Panc1 (cell line): ENCODE results near the gene THADA. TPM values are rescaled to one million over a fixed set of nuclear protein-coding genes. Genes with fewer than 3 reads are reported as not detected.
A peak's percentile ranks its signal among the peaks of the same experiment; 100 is the strongest.

Experiments
- ATAC-seq: fragments of 200-7000 bp; cut with Tn5 transposase; 2 replicates; pipeline ENCODE4 v1.9.1; 2020; ENCODE audit warnings: mild to moderate bottlenecking, moderate library complexity
- BruUV-seq: library from RNA; stranded (reverse); fragments of 400-500 nt; replicated peaks from 2 replicates; lab custom pipeline; 2021; lab: Mats Ljungman, UMichigan
- CTCF ChIA-PET: fragments of 300-600 bp; sonication (Branson Sonifier 250); formaldehyde crosslinking; loops from one replicate; lab custom pipeline; 2022; ENCODE audit warnings: antibody characterized with exemption; lab: Charles Lee
- POLR2A ChIA-PET: fragments of 300-600 bp; sonication (Branson Sonifier 250); formaldehyde crosslinking; loops from one replicate; lab custom pipeline; 2022; ENCODE audit warnings: antibody characterized with exemption; lab: Charles Lee
- DNase-seq: peaks from one replicate; pipeline ENCODE4 v3.0.0-alpha.2; 2010; ENCODE audit warnings: low read depth, low spot score
- H3K27ac ChIP-seq: 2 replicates; pipeline ENCODE4 v1.5.1; 2011; ENCODE audit warnings: mild to moderate bottlenecking, low read length, inconsistent platforms
- H3K27me3 ChIP-seq: fragments of 200-500 bp; sonication (Bioruptor generic); 2 replicates; pipeline ENCODE4 v1.6.0; 2014; ENCODE audit warnings: low read length, inconsistent platforms; ENCODE audit not compliant: control insufficient read depth, insufficient read depth
- H3K36me3 ChIP-seq: fragments of 200-500 bp; sonication (Bioruptor generic); 2 replicates; pipeline ENCODE4 v1.5.1; 2014; ENCODE audit warnings: inconsistent platforms, mild to moderate bottlenecking, low read length, moderate library complexity; ENCODE audit not compliant: control insufficient read depth, insufficient read depth
- H3K4me1 ChIP-seq: 2 replicates; pipeline ENCODE4 v1.5.1; 2011; ENCODE audit warnings: inconsistent platforms, mild to moderate bottlenecking, low read length, moderate library complexity; ENCODE audit not compliant: control insufficient read depth, insufficient read depth
- H3K4me3 ChIP-seq, 2 experiments: 2 replicates each; pipeline ENCODE4 v1.5.1; 2011 to 2012; ENCODE audit warnings: low read depth in 2 of 2, low read length in 2 of 2, mild to moderate bottlenecking in 2 of 2, inconsistent platforms in 1 of 2, moderate library complexity in 1 of 2
- H3K9me3 ChIP-seq: fragments of 200-500 bp; sonication (Bioruptor generic); 2 replicates; pipeline ENCODE4 v1.5.1; 2014; ENCODE audit warnings: low read depth, mild to moderate bottlenecking, inconsistent platforms, low read length, moderate library complexity; ENCODE audit not compliant: control insufficient read depth, insufficient read depth
- CTCF ChIP-seq: fragments of 450-650 bp; IDR thresholded peaks from 2 replicates; pipeline ENCODE4 v1.5.1; 2017; ENCODE audit warnings: mild to moderate bottlenecking
- POLR2AphosphoS5 ChIP-seq: IDR thresholded peaks from 2 replicates; pipeline ENCODE4 v1.6.1; 2012; ENCODE audit warnings: mild to moderate bottlenecking, low read depth, low read length, moderate library complexity
- REST ChIP-seq, 2 experiments: IDR thresholded peaks; 2 replicates each; pipeline ENCODE4 v1.6.1; 2011 to 2012; ENCODE audit warnings: low read depth in 2 of 2, control low read depth in 1 of 2, low read length in 1 of 2, mild to moderate bottlenecking in 1 of 2, moderate library complexity in 1 of 2; ENCODE audit not compliant: insufficient read depth in 1 of 2
- SIN3A ChIP-seq: IDR thresholded peaks from 2 replicates; pipeline ENCODE4 v1.6.1; 2012; ENCODE audit warnings: low read depth, mild to moderate bottlenecking, low read length, moderate library complexity, borderline replicate concordance; ENCODE audit not compliant: insufficient read depth
- TCF7L2 ChIP-seq: IDR thresholded peaks from 2 replicates; pipeline ENCODE4 v1.6.1; 2011; ENCODE audit warnings: mild to moderate bottlenecking, low read depth, low read length, inconsistent platforms
- in situ Hi-C: cut with HindIII; loops from 2 replicates; pipeline ENCODE4 v1.10.0; 2016; ENCODE audit warnings: low sequenced_read_pairs, low pct_unique_long_range_greater_than_20kb
- intact Hi-C: fragments of 100-400 bp; cut with micrococcal nuclease; formaldehyde crosslinking; loops from one replicate; pipeline ENCODE4 v1.10.0; 2022; ENCODE audit not compliant: unreplicated experiment
- total RNA-seq: library from RNA; stranded (reverse); gene quantifications from one replicate; pipeline ENCODE4 v1.2.1, GENCODE V29; 2021; ENCODE audit not compliant: unreplicated experiment

The THADA gene
- total RNA-seq, 1 experiment from 2014 or later: 37.2 TPM

DNA sequence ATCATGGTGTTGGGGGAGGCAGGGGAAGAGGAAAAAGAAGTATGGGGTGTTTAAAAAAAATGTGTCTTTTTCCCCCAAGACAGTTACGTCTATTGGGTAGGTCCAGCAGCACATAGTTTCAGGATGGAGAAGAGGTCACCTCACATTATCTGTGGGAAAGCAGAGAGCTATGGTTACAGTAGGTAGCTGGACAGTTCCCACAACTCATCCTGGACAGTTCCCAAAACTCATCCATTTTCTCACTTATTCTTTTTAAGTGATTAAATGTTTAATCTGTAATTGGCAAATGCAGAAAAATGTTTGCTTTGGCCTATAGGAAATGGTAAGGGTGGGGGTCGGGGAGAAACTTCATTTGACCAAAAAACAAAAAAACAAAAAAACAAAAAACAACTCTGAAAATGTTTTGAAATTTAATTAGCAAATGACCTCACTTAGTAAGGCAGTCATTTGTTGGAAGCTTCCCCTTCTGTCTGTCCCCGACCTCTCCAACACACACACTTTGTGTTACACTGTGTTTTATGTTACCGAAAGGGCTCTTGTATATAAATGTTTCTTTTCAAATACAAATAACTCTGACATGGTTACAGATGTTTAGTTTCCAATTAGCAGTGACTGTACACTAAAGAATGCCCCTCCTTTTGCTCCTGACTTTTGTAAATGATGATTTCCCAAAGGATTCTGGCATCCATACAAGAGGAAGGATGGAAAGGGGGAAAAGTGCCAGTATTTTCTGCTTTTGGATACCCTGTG is 196.1 kb downstream of the THADA start:
- Histone ChIP-seq H3K4me3 (no peak overlapping the region), H3K4me1 (no peaks in the 10 kb centered on the region), H3K9me3 (no peaks in the 10 kb centered on the region), H3K36me3 (0 out of 2 replicates have a peak, but pooled peaks cover 2% of the 10 kb centered on the region), H3K27ac (no peak overlapping the region), H3K27me3 (no peaks in the 10 kb centered on the region)
- no TSS peak for BruUV-seq
- no peak for ATAC-seq
- TF ChIP-seq REST (IDR thresholded peaks at IDR 0.05; ENCODE audit: insufficient read depth in 1 of 2, low read depth in 2 of 2, low read length in 1 of 2) (peak in 1 of 2 experiments; percentile 45; a peak in 1 of 4 replicates), TCF7L2 (no peak)
- CTCF ChIA-PET: no interaction called here
- no peak for DNase-seq
- intact Hi-C loops (no loop called here), in situ Hi-C loops (no loop called here)
- POLR2A ChIA-PET: no interaction called here

DNA sequence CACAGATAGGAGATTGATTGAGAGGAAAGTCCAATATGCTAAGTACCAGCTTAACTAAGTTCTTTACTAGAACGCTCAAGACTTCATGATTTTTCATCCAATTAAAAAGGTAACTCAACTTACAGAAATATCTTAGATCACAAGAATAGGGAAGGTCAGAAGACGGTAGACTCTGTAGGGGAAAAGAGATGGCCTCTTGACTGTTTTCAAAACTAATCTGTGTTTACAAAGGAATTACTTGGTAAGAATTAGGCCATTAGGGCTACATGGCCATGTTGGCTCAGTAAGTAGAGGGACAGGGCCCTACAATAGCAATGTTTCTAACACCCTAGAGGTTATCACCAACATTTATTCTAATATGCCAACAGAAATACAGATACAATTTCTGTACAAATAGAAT is 196.7 kb downstream of the THADA start:
- intact Hi-C loops (no loop called here), in situ Hi-C loops (no loop called here)
- POLR2A ChIA-PET: no interaction called here
- no peak for DNase-seq
- TF ChIP-seq REST (IDR thresholded peaks at IDR 0.05; ENCODE audit: insufficient read depth in 1 of 2, low read depth in 2 of 2, low read length in 1 of 2) (no peak), POLR2AphosphoS5 (no peak), TCF7L2 (no peak), CTCF (no peak), SIN3A (no peak)
- Histone ChIP-seq H3K27ac (no peak overlapping the region), H3K4me3 (no peak overlapping the region), H3K36me3 (0 out of 2 replicates have a peak, but pooled peaks cover 2% of the 10 kb centered on the region), H3K9me3 (no peaks in the 10 kb centered on the region), H3K4me1 (no peaks in the 10 kb centered on the region), H3K27me3 (no peaks in the 10 kb centered on the region)
- BruUV-seq: no TSS peak
- ATAC-seq: no peak
- CTCF ChIA-PET: no interaction called here
